ENCODE measurements around the gene PRDM11. TPM values are rescaled to one million over a fixed set of nuclear protein-coding genes. Genes with fewer than 3 reads are reported as not detected.

The PRDM11 gene
- total and polyA plus RNA-seq, 2 of the 8 experiments (the other 6 are each of a cell fraction or from before 2014, with no cell fraction given), result 3.6 to 11.7 TPM

DNA sequence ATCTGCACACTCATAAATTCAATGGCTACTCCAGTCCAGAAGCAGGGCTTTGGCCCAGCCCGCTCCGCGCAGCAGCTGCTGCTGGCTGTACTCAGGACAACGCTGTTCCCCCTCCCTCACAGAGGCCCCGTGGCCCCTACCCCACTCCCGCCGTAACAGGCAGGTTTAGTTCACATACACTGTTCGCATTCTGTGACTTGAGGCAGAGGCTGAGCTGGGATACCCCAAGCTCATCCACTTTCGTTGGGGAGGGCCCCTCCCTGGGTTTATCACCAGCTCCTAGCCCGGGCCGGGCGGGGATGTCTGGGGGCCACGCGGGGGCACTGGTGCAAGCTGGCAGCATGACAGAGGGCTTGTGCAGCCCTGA, 87.3 kb downstream of the PRDM11 start:
- CTCF ChIA-PET (ENCODE audit: partially characterized antibody), result interaction anchor here (0.6 to 9.7 kb wide), 53 partner anchors 11 to 677 kb away, joined by 3 to 78 read pairs (median 4); no protein-coding TSS in a partner anchor

More for the DNA sequence above, 87.3 kb downstream of the PRDM11 start:
- Histone ChIP-seq H2BK5ac (ENCODE audit: low read depth, low read length) (no peak overlapping the region), H3K23ac (ENCODE audit: insufficient read length) (no peak overlapping the region), H3K9me3 (ENCODE audit: insufficient read depth in 2 of 2, low read depth in 1 of 2, low read length in 1 of 2) (no peaks in the 10 kb centered on the region), H3K27ac (ENCODE audit: low read depth, low read length) (no peak overlapping the region), H4K8ac (ENCODE audit: extremely low read depth, insufficient read depth, low read length) (no peak overlapping the region; the same call in 1 of the 2 replicates), H3K9ac (replicated peaks in 1 of 4; ENCODE audit: extremely low read depth in 1 of 4, low read depth in 3 of 4, low read length in 3 of 4) (no peak overlapping the region), H4K91ac (replicated peaks; ENCODE audit: insufficient read length, low read length) (no peak overlapping the region), H3K56ac (replicated peaks; ENCODE audit: insufficient read length, low read depth, low read length) (no peak overlapping the region), H2BK15ac (ENCODE audit: low read length) (no peak overlapping the region), H3K23me2 (ENCODE audit: low read depth, low read length) (no peaks in the 10 kb centered on the region), H3K14ac (ENCODE audit: insufficient read length) (no peak overlapping the region), H3K27me3 (replicated peaks in 1 of 4; ENCODE audit: control insufficient read depth in 3 of 4, extremely low read depth in 1 of 4, insufficient read depth in 3 of 4, low read length in 3 of 4) (no peaks in the 10 kb centered on the region), H3K18ac (ENCODE audit: extremely low read depth, low read length) (no peak overlapping the region), H3K36me3 (ENCODE audit: control insufficient read depth in 2 of 4, insufficient read depth in 4 of 4, low read length in 3 of 4) (no peaks in the 10 kb centered on the region), H3K4me2 (ENCODE audit: insufficient read depth in 1 of 2, low read depth in 2 of 2, low read length in 2 of 2) (no peak overlapping the region), H3K4me3 (ENCODE audit: extremely low read depth in 1 of 4, insufficient read depth in 2 of 4, low read depth in 3 of 4, low read length in 4 of 4) (no peak overlapping the region), H3K4me1 (replicated peaks in 1 of 4; ENCODE audit: control insufficient read depth in 3 of 4, insufficient read depth in 4 of 4, low read length in 3 of 4) (peaks cover 0 to 4% (median 2%) of the 10 kb centered on the region in 4 experiments; a peak in 2 of 7 replicates), H4K5ac (ENCODE audit: insufficient read length, low read depth, low read length) (no peak overlapping the region), H2BK12ac (ENCODE audit: low read depth, low read length) (no peak overlapping the region), H2AK5ac (ENCODE audit: low read depth, low read length) (no peak overlapping the region), H4K20me1 (replicated peaks in 1 of 2; ENCODE audit: control insufficient read depth in 1 of 2, insufficient read depth in 2 of 2, low read length in 2 of 2) (no peaks in the 10 kb centered on the region), H2BK120ac (replicated peaks; ENCODE audit: low read depth, low read length) (no peak overlapping the region), H3K79me1 (ENCODE audit: low read depth, low read length) (no peaks in the 10 kb centered on the region), H3K79me2 (ENCODE audit: control insufficient read depth in 1 of 2, insufficient read depth in 2 of 2, low read length in 2 of 2) (no peaks in the 10 kb centered on the region), H2AFZ (ENCODE audit: low read length) (no peak overlapping the region), H2BK20ac (ENCODE audit: low read length) (no peak overlapping the region), H3K4ac (replicated peaks; ENCODE audit: insufficient read length, low read depth, low read length) (no peak overlapping the region)
- DNase-seq (ENCODE audit: low read depth in 1 of 2, low spot score in 2 of 2) (no peak), FAIRE-seq (no peak)
- POLR2A ChIA-PET (ENCODE audit: partially characterized antibody), result interaction anchor here (1.0 to 1.2 kb wide), 2 partner anchors 8 to 122 kb away, joined by 3 to 6 read pairs; no protein-coding TSS in a partner anchor
- 91% methylated on average over 14 of the region's 14 CpGs; no CpG with 5 or more reads in 1 of the 2 experiments for WGBS, 2 experiments (ENCODE audit: extremely low coverage in 1 of 2, insufficient coverage in 1 of 2, insufficient read length in 1 of 2, insufficient replicate concordance in 2 of 2, low coverage in 1 of 2, low lambda C conversion rate in 2 of 2, missing lambda C conversion rate in 1 of 2)
- TF ChIP-seq POLR2AphosphoS5 (IDR thresholded peaks at IDR 0.05; ENCODE audit: low read depth, low read length) (no peak), TAF1 (IDR thresholded peaks at IDR 0.05; ENCODE audit: low read depth, low read length) (no peak), EP300 (IDR thresholded peaks at IDR 0.05; ENCODE audit: borderline replicate concordance in 1 of 2, low read depth in 2 of 2, low read length in 2 of 2) (no peak)

All from H1 (cell line).